Choroid plexus epithelial cell (primary cell): Measurements from ENCODE around the gene CRYL1.
A peak's percentile ranks its signal among the peaks of the same experiment; 100 is the strongest.

ENCODE experiments used
- DNase-seq: peaks from one replicate; pipeline ENCODE4 v3.0.0-alpha.2; 2010; ENCODE audit warnings: low read depth
- H3K4me3 ChIP-seq: 2 replicates; pipeline ENCODE4 v1.5.1; 2011; ENCODE audit warnings: low read depth, mild to moderate bottlenecking, control low read depth, low read length, moderate library complexity
- CTCF ChIP-seq: conservative IDR thresholded peaks from 2 replicates; pipeline ENCODE4 v1.5.1; 2011; ENCODE audit warnings: low read depth, mild to moderate bottlenecking, control low read depth, inconsistent platforms, low read length, moderate library complexity

CRYL1 gene

GRCh38 chr13:20513466-20513995, 12.1 kb downstream of the CRYL1 start:
- no peak for DNase-seq
- H3K4me3 ChIP-seq = no peak overlapping the region
- no peak for TF ChIP-seq CTCF

GRCh38 chr13:20512042-20512683, 13.5 kb downstream of the CRYL1 start:
- DNase-seq = no peak
- no peak for TF ChIP-seq CTCF
- no peak overlapping the region for H3K4me3 ChIP-seq

GRCh38 chr13:20506696-20507095, 19.0 kb downstream of the CRYL1 start:
- DNase-seq = no peak
- H3K4me3 ChIP-seq = no peak overlapping the region
- TF ChIP-seq CTCF = no peak

- TF ChIP-seq CTCF = no peak
- DNase-seq = peak; percentile 15
- H3K4me3 ChIP-seq = no peak overlapping the region
These were observed 20.0 kb downstream of the CRYL1 start for GRCh38 chr13:20505405-20506366.

GRCh38 chr13:20503088-20504083, 22.3 kb downstream of the CRYL1 start:
- no peak for DNase-seq
- H3K4me3 ChIP-seq = no peak overlapping the region
- TF ChIP-seq CTCF = no peak

GRCh38 chr13:20501592-20501991, 24.1 kb downstream of the CRYL1 start:
- no peak overlapping the region for H3K4me3 ChIP-seq
- TF ChIP-seq CTCF = no peak
- DNase-seq = no peak
